Stomach (tissue), 9 donors: ENCODE data around the gene LRMDA. TPM values are rescaled to one million over a fixed set of nuclear protein-coding genes. Genes with fewer than 3 reads are reported as not detected.

ENCODE experiments used
- DNase-seq, 2 donors: peaks; one replicate each; pipeline versions ENCODE4 v3.0.0 to v3.0.0-alpha.2; 2013 to 2019
- H3K27ac ChIP-seq, 5 donors: fragments of 200-600 bp in 4 of 5; sonication (generic) in 4 of 5; one replicate each; pipeline ENCODE4 v1.5.1; 2013 to 2019; ENCODE audit warnings: mild to moderate bottlenecking in 1 of 5, moderate library complexity in 1 of 5
- H3K27me3 ChIP-seq, 3 donors: fragments of 200-600 bp; sonication (generic); one replicate each; pipeline ENCODE4 v1.5.1; 2017 to 2019; ENCODE audit warnings: mixed run types in 1 of 3
- H3K36me3 ChIP-seq, 4 donors: fragments of 200-600 bp; sonication (generic); 1 replicate in 3 of 4; 2 replicates in 1 of 4; pipeline ENCODE4 v1.5.1; 2016 to 2019
- H3K4me1 ChIP-seq, 4 donors: fragments of 200-600 bp; sonication (generic); one replicate each; pipeline ENCODE4 v1.5.1; 2016 to 2019
- H3K4me3 ChIP-seq, 4 donors: fragments of 200-600 bp; sonication (generic) in 3 of 4; one replicate each; pipeline ENCODE4 v1.5.1; 2016 to 2019; ENCODE audit warnings: mild to moderate bottlenecking in 1 of 4
- H3K9me3 ChIP-seq, 4 donors: fragments of 200-600 bp; sonication (generic); one replicate each; pipeline ENCODE4 v1.5.1; 2016 to 2019
- CTCF ChIP-seq, 7 experiments: fragments of 450-650 bp in 4 of 7; fragments of 200-600 bp in 3 of 7; sonication (generic) in 3 of 7; IDR thresholded peaks; one replicate each; pipeline ENCODE4 v1.5.1; 2016 to 2019; ENCODE audit warnings: antibody characterized with exemption in 7 of 7, control low read depth in 2 of 7, mild to moderate bottlenecking in 1 of 7
- EP300 ChIP-seq: sonication (generic); formaldehyde crosslinking; IDR thresholded peaks from one replicate; pipeline ENCODE4 v1.6.1; 2017; ENCODE audit warnings: antibody characterized with exemption
- POLR2A ChIP-seq, 4 donors: fragments of 450-650 bp; IDR thresholded peaks; one replicate each; pipeline ENCODE4 v1.6.1; 2016; ENCODE audit warnings: antibody characterized with exemption in 4 of 4, control low read depth in 2 of 4, mild to moderate bottlenecking in 1 of 4, moderate library complexity in 1 of 4
- POLR2AphosphoS5 ChIP-seq, 3 donors: sonication (generic); formaldehyde crosslinking; IDR thresholded peaks; one replicate each; pipeline ENCODE4 v1.6.1; 2016; ENCODE audit warnings: antibody characterized with exemption in 3 of 3
- WGBS, 5 donors: extraction: QIAGEN DNeasy Blood & Tissue Kit in 3 of 5; methylation state at CpG; one replicate each; pipeline versions ENCODE4 v1.1.5 to v1.1.7; 2013 to 2018; 5-methylcytosine and 5-hydroxymethylcytosine counted together
- intact Hi-C: fragments of 100-400 bp; cut with DNase I; formaldehyde crosslinking; loops from one replicate; pipeline ENCODE4 v1.15.1; 2023; ENCODE audit warnings: low total_unique reads
- polyA plus RNA-seq, 3 donors: library from polyadenylated mRNA; stranded (reverse); fragments of 200-250 nt; gene quantifications; one replicate each; pipeline ENCODE4 v1.2.3, GENCODE V29; 2013
- total RNA-seq, 5 donors: library from RNA; depleted of rRNA; stranded (reverse); fragments of >200 nt; gene quantifications; one replicate each; pipeline versions ENCODE4 v1.1.0 to v1.2.3, GENCODE V29; 2014 to 2016
- donor health status: healthy with polysubstance abuse.
- donor health status: Bipolar disorder and iron deficiency.
- donor health status: healthy.

Gene LRMDA
- total and polyA plus RNA-seq, 8 donors, result 1.3 to 30.2 (median 13.6) TPM; not detected in 1

GRCh38 chr10:76155961-76156360 is 724.5 kb downstream of the LRMDA start:
- Histone ChIP-seq H3K4me3 (no peak overlapping the region), H3K9me3 (peaks cover 0 to 4% (median 0%) of the 10 kb centered on the region in 4 donors), H3K27ac (no peak overlapping the region), H3K36me3 (no peaks in the 10 kb centered on the region), H3K27me3 (no peaks in the 10 kb centered on the region), H3K4me1 (peaks cover 0 to 10% (median 3%) of the 10 kb centered on the region in 4 donors)
- no peak for DNase-seq
- intact Hi-C loops, result no loop called here
- TF ChIP-seq CTCF (IDR thresholded peaks at IDR 0.05) (no peak), EP300 (no peak), POLR2AphosphoS5 (IDR thresholded peaks at IDR 0.05) (no peak), POLR2A (IDR thresholded peaks at IDR 0.05) (no peak)
- 41 to 75% (median 47%) methylated on average over 1 of the region's 1 CpG for WGBS, 5 donors

- DNase-seq, result no peak
- Histone ChIP-seq H3K36me3 (no peaks in the 10 kb centered on the region), H3K4me1 (peaks cover 0 to 2% (median 0%) of the 10 kb centered on the region in 4 donors), H3K27me3 (no peaks in the 10 kb centered on the region), H3K27ac (no peak overlapping the region), H3K4me3 (no peak overlapping the region), H3K9me3 (peaks cover 0 to 8% (median 0%) of the 10 kb centered on the region in 4 donors)
- 70 to 82% (median 74%) methylated on average over 12 of the region's 12 CpGs for WGBS, 5 donors
- intact Hi-C loops, result no loop called here
- TF ChIP-seq EP300, result no peak
- TF ChIP-seq POLR2A (IDR thresholded peaks at IDR 0.05), result no peak
- no peak for TF ChIP-seq POLR2AphosphoS5 (IDR thresholded peaks at IDR 0.05)
- no peak for TF ChIP-seq CTCF (IDR thresholded peaks at IDR 0.05)
These were observed 729.2 kb downstream of the LRMDA start for GRCh38 chr10:76160446-76161300.

- Histone ChIP-seq H3K27ac (no peak overlapping the region), H3K4me3 (no peak overlapping the region), H3K9me3 (peaks cover 0 to 9% (median under 1%) of the 10 kb centered on the region in 4 donors), H3K4me1 (no peaks in the 10 kb centered on the region), H3K36me3 (no peaks in the 10 kb centered on the region), H3K27me3 (no peaks in the 10 kb centered on the region)
- 80 to 88% (median 82%) methylated on average over 7 of the region's 7 CpGs for WGBS, 5 donors
- TF ChIP-seq POLR2AphosphoS5 (IDR thresholded peaks at IDR 0.05) (no peak), CTCF (IDR thresholded peaks at IDR 0.05) (no peak), EP300 (no peak), POLR2A (IDR thresholded peaks at IDR 0.05) (no peak)
- no peak for DNase-seq
- intact Hi-C loops, result no loop called here
These were observed 729.8 kb downstream of the LRMDA start for GRCh38 chr10:76161301-76161582.

GRCh38 chr10:76168437-76168836 is 737.0 kb downstream of the LRMDA start:
- H3K36me3 ChIP-seq, result no peaks in the 10 kb centered on the region
- no peak overlapping the region for H3K27ac ChIP-seq
- H3K27me3 ChIP-seq, result no peaks in the 10 kb centered on the region
- intact Hi-C loops, result no loop called here
- no peak for DNase-seq
- H3K4me1 ChIP-seq, result no peaks in the 10 kb centered on the region
- TF ChIP-seq POLR2A (IDR thresholded peaks at IDR 0.05) (no peak), POLR2AphosphoS5 (IDR thresholded peaks at IDR 0.05) (no peak), EP300 (no peak), CTCF (IDR thresholded peaks at IDR 0.05) (no peak)
- peaks cover 0 to 9% (median 3%) of the 10 kb centered on the region in 4 donors for H3K9me3 ChIP-seq
- WGBS, 5 donors, result 86 to 96% (median 94%) methylated on average over 1 of the region's 1 CpG
- no peak overlapping the region for H3K4me3 ChIP-seq
